Upper lobe of left lung (tissue), 6 donors: ENCODE measurements around the gene MKKS. TPM values are rescaled to one million over a fixed set of nuclear protein-coding genes. Genes with fewer than 3 reads are reported as not detected.

Experiments
- ATAC-seq, 2 donors: fragments of 200-7000 bp; cut with Tn5 transposase; one replicate each; pipeline ENCODE4 v1.9.1; 2022; ENCODE audit warnings: mild to moderate bottlenecking in 2 of 2, moderate library complexity in 2 of 2; ENCODE audit not compliant: low FRiP score in 2 of 2
- DNase-seq, 2 donors: peaks; one replicate each; pipeline ENCODE4 v3.0.0-alpha.2; 2019 to 2020
- H3K27ac ChIP-seq, 4 donors: fragments of 200-600 bp; sonication (generic); one replicate each; pipeline ENCODE4 v1.5.1; 2016 to 2019
- H3K27me3 ChIP-seq, 4 donors: fragments of 200-600 bp; sonication (generic); one replicate each; pipeline ENCODE4 v1.5.1; 2017 to 2019
- H3K36me3 ChIP-seq, 4 donors: fragments of 200-600 bp; sonication (generic); one replicate each; pipeline ENCODE4 v1.5.1; 2016 to 2019
- H3K4me1 ChIP-seq, 4 donors: fragments of 200-600 bp; sonication (generic); one replicate each; pipeline ENCODE4 v1.5.1; 2018 to 2019
- H3K4me3 ChIP-seq, 4 donors: fragments of 200-600 bp; sonication (generic); one replicate each; pipeline ENCODE4 v1.5.1; 2017 to 2019; ENCODE audit warnings: mild to moderate bottlenecking in 2 of 4, moderate library complexity in 1 of 4
- H3K9me3 ChIP-seq, 4 donors: fragments of 200-600 bp; sonication (generic); one replicate each; pipeline ENCODE4 v1.5.1; 2018 to 2019
- CTCF ChIP-seq, 6 experiments: fragments of 450-650 bp in 4 of 6; fragments of 200-600 bp in 2 of 6; sonication (generic) in 2 of 6; IDR thresholded peaks; one replicate each; pipeline ENCODE4 v1.5.1; 2016 to 2019; ENCODE audit warnings: antibody characterized with exemption in 6 of 6
- EP300 ChIP-seq, 4 donors: sonication (generic); formaldehyde crosslinking; IDR thresholded peaks; one replicate each; pipeline ENCODE4 v1.5.1; 2017; ENCODE audit warnings: antibody characterized with exemption in 4 of 4, control low read depth in 2 of 4
- POLR2A ChIP-seq, 4 donors: fragments of 450-650 bp; IDR thresholded peaks; one replicate each; pipeline ENCODE4 v1.5.1; 2016 to 2017; ENCODE audit warnings: antibody characterized with exemption in 4 of 4, mild to moderate bottlenecking in 2 of 4
- POLR2AphosphoS5 ChIP-seq, 2 donors: sonication (generic); formaldehyde crosslinking; IDR thresholded peaks; one replicate each; pipeline ENCODE4 v1.5.1; 2017; ENCODE audit warnings: antibody characterized with exemption in 2 of 2
- WGBS, 2 donors: methylation state at CpG; one replicate each; pipeline ENCODE4 v1.1.5; 2017 to 2018; 5-methylcytosine and 5-hydroxymethylcytosine counted together
- total RNA-seq, 6 donors: library from RNA; depleted of rRNA in 4 of 6; stranded (reverse); fragments of >200 nt in 4 of 6; gene quantifications; one replicate each; pipeline versions ENCODE4 v1.1.0 to v1.2.1, GENCODE V29; 2016 to 2021
- donor health status: DM: no; HTN: no; CAD: no; lungs with moderate emphysema.
- donor health status: DM: no; HTN: yes; CAD: no; lungs with severe emphysema.

Gene MKKS
- total RNA-seq, 6 donors from 2014 or later, result 3.1 to 19.3 (median 11.8) TPM

GRCh38 chr20:10447028-10447427 lies 13.0 kb upstream of the MKKS start:
- Histone ChIP-seq H3K9me3 (no peaks in the 10 kb centered on the region), H3K36me3 (no peaks in the 10 kb centered on the region), H3K4me1 (peaks cover 0 to 8% (median 0%) of the 10 kb centered on the region in 4 donors), H3K27ac (no peak overlapping the region), H3K27me3 (no peaks in the 10 kb centered on the region), H3K4me3 (no peak overlapping the region)
- ATAC-seq (peak in 1 of 2 donors; percentile 64), DNase-seq (no peak)
- TF ChIP-seq CTCF (IDR thresholded peaks at IDR 0.05), result no peak
- TF ChIP-seq EP300 (IDR thresholded peaks at IDR 0.05), result no peak
- TF ChIP-seq POLR2A (IDR thresholded peaks at IDR 0.05), result no peak
- TF ChIP-seq POLR2AphosphoS5 (IDR thresholded peaks at IDR 0.05), result no peak
- 33 to 38% methylated on average over 3 of the region's 3 CpGs for WGBS, 2 donors

GRCh38 chr20:10445758-10446157 lies 11.7 kb upstream of the MKKS start:
- Histone ChIP-seq H3K27me3 (no peaks in the 10 kb centered on the region), H3K4me3 (no peak overlapping the region), H3K27ac (no peak overlapping the region), H3K9me3 (no peaks in the 10 kb centered on the region), H3K36me3 (no peaks in the 10 kb centered on the region), H3K4me1 (peaks cover 0 to 8% (median 0%) of the 10 kb centered on the region in 4 donors)
- no peak for DNase-seq
- TF ChIP-seq CTCF (IDR thresholded peaks at IDR 0.05), result no peak
- TF ChIP-seq POLR2AphosphoS5 (IDR thresholded peaks at IDR 0.05), result no peak
- no peak for TF ChIP-seq POLR2A (IDR thresholded peaks at IDR 0.05)
- TF ChIP-seq EP300 (IDR thresholded peaks at IDR 0.05), result no peak
- 92 to 96% methylated on average over 4 of the region's 4 CpGs for WGBS, 2 donors
- no peak for ATAC-seq

GRCh38 chr20:10443936-10444335 lies 9.9 kb upstream of the MKKS start:
- Histone ChIP-seq H3K36me3 (no peaks in the 10 kb centered on the region), H3K4me3 (no peak overlapping the region), H3K27ac (no peak overlapping the region), H3K4me1 (peaks cover 0 to 6% (median 0%) of the 10 kb centered on the region in 4 donors), H3K27me3 (no peaks in the 10 kb centered on the region), H3K9me3 (no peaks in the 10 kb centered on the region)
- WGBS, 2 donors, result 88 to 89% methylated on average over 2 of the region's 2 CpGs
- DNase-seq (no peak), ATAC-seq (no peak)
- TF ChIP-seq POLR2AphosphoS5 (IDR thresholded peaks at IDR 0.05) (no peak), POLR2A (IDR thresholded peaks at IDR 0.05) (no peak), CTCF (IDR thresholded peaks at IDR 0.05) (no peak), EP300 (IDR thresholded peaks at IDR 0.05) (no peak)

GRCh38 chr20:10438217-10438616 lies 4.2 kb upstream of the MKKS start:
- Histone ChIP-seq H3K27me3 (peaks cover 0 to 2% (median 0%) of the 10 kb centered on the region in 4 donors), H3K9me3 (no peaks in the 10 kb centered on the region), H3K4me1 (peaks cover 1 to 13% (median 6%) of the 10 kb centered on the region in 4 donors), H3K4me3 (no peak overlapping the region), H3K27ac (no peak overlapping the region), H3K36me3 (no peaks in the 10 kb centered on the region)
- DNase-seq, result no peak
- ATAC-seq, result no peak
- no peak for TF ChIP-seq CTCF (IDR thresholded peaks at IDR 0.05)
- TF ChIP-seq POLR2A (IDR thresholded peaks at IDR 0.05), result no peak
- no peak for TF ChIP-seq EP300 (IDR thresholded peaks at IDR 0.05)
- TF ChIP-seq POLR2AphosphoS5 (IDR thresholded peaks at IDR 0.05), result no peak
- 68 to 92% methylated on average over 4 of the region's 4 CpGs for WGBS, 2 donors

- DNase-seq (peak in 1 of 2 donors; percentile 39), ATAC-seq (no peak)
- H3K4me3 ChIP-seq, result peak overlapping the region in 2 of 4 donors; percentile 66 to 94
- H3K9me3 ChIP-seq, result no peaks in the 10 kb centered on the region
- no peak overlapping the region for H3K27ac ChIP-seq
- H3K36me3 ChIP-seq, result no peaks in the 10 kb centered on the region
- WGBS, 2 donors, result 95 to 96% methylated on average over 20 of the region's 20 CpGs
- H3K4me1 ChIP-seq, result peaks cover 14 to 32% (median 22%) of the 10 kb centered on the region in 4 donors
- no peak for TF ChIP-seq CTCF (IDR thresholded peaks at IDR 0.05)
- H3K27me3 ChIP-seq, result peaks cover 0 to 2% (median 0%) of the 10 kb centered on the region in 4 donors
Measured at GRCh38 chr20:10436053-10436699, 2.2 kb upstream of the MKKS start.
